ENCODE results near the gene NOP9.

DNA sequence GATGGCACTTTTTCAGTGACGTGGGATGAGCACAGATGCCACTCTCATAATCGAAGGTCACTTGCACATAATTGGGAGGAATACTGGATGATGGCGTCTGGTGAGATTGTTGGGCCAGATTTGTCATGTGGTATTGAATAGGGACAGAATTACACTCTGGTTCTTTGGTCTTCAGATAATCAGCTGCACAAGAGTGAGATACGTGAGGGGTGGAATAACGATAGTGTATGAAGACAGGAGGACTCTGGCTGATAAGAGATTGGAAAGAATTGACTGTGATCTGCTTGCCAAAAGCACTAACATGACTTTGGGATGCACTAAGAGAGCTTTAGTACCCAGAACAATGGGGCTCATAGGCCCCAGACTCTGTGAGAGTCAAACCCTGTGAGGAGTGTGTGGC, 21.2 kb upstream of the NOP9 start:
- TF ChIP-seq, protein P1, sequence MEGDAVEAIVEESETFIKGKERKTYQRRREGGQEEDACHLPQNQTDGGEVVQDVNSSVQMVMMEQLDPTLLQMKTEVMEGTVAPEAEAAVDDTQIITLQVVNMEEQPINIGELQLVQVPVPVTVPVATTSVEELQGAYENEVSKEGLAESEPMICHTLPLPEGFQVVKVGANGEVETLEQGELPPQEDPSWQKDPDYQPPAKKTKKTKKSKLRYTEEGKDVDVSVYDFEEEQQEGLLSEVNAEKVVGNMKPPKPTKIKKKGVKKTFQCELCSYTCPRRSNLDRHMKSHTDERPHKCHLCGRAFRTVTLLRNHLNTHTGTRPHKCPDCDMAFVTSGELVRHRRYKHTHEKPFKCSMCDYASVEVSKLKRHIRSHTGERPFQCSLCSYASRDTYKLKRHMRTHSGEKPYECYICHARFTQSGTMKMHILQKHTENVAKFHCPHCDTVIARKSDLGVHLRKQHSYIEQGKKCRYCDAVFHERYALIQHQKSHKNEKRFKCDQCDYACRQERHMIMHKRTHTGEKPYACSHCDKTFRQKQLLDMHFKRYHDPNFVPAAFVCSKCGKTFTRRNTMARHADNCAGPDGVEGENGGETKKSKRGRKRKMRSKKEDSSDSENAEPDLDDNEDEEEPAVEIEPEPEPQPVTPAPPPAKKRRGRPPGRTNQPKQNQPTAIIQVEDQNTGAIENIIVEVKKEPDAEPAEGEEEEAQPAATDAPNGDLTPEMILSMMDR (IDR thresholded peaks at IDR 0.05) = no peak
- TF ChIP-seq POLR2AphosphoS5 (IDR thresholded peaks at IDR 0.05) (no peak), POLR2A (IDR thresholded peaks at IDR 0.05) (no peak)

Data from suprapubic skin (tissue), 4 donors.